ENCODE data around the gene CENPF. TPM values are rescaled to one million over a fixed set of nuclear protein-coding genes. Genes with fewer than 3 reads are reported as not detected.
"Not testable (repeated sequence)": the region's sequence is repeated elsewhere in the genome, so short reads cannot be mapped to it uniquely, and the experiment has no call there.

CENPF gene
- total RNA-seq, 4 donors from 2014 or later, result 13.8 to 26.3 (median 18.8) TPM

GRCh38 chr1:214662223-214662785 lies 59.3 kb downstream of the CENPF start:
- Histone ChIP-seq H3K4me3 (no peak overlapping the region), H3K4me1 (no peaks in the 10 kb centered on the region), H3K36me3 (peaks cover 0 to 35% (median 0%) of the 10 kb centered on the region in 3 donors), H3K9me3 (no peaks in the 10 kb centered on the region), H3K27me3 (no peaks in the 10 kb centered on the region), H3K27ac (no peak overlapping the region)
- 85 to 88% methylated on average over 3 of the region's 3 CpGs for WGBS, 2 donors
- DNase-seq, result no peak
- intact Hi-C loops (cut with DNase I), result no loop called here
- no peak for TF ChIP-seq CTCF (IDR thresholded peaks at IDR 0.05)
- TF ChIP-seq POLR2A (IDR thresholded peaks at IDR 0.05), result no peak

- peaks cover 0 to 24% (median 0%) of the 10 kb centered on the region in 3 donors for H3K36me3 ChIP-seq
- no peaks in the 10 kb centered on the region for H3K4me1 ChIP-seq
- WGBS, 2 donors, result 86 to 96% methylated on average over 8 of the region's 8 CpGs
- H3K27ac ChIP-seq, result no peak overlapping the region
- DNase-seq, result no peak
- TF ChIP-seq CTCF (IDR thresholded peaks at IDR 0.05) (no peak), POLR2A (IDR thresholded peaks at IDR 0.05) (no peak)
- H3K4me3 ChIP-seq, result no peak overlapping the region
- intact Hi-C loops (cut with DNase I), result no loop called here
- no peaks in the 10 kb centered on the region for H3K27me3 ChIP-seq
- no peaks in the 10 kb centered on the region for H3K9me3 ChIP-seq
Measured at GRCh38 chr1:214664651-214665433, 61.8 kb downstream of the CENPF start.

- Histone ChIP-seq H3K27ac (no peak overlapping the region), H3K36me3 (peaks cover 0 to 24% (median 0%) of the 10 kb centered on the region in 3 donors), H3K9me3 (no peaks in the 10 kb centered on the region), H3K4me1 (no peaks in the 10 kb centered on the region), H3K27me3 (no peaks in the 10 kb centered on the region), H3K4me3 (no peak overlapping the region)
- TF ChIP-seq CTCF (IDR thresholded peaks at IDR 0.05), result no peak
- TF ChIP-seq POLR2A (IDR thresholded peaks at IDR 0.05), result no peak
- 83 to 84% methylated on average over 4 of the region's 4 CpGs for WGBS, 2 donors
- intact Hi-C loops (cut with DNase I), result no loop called here
- no peak for DNase-seq
Measured at GRCh38 chr1:214665606-214666110, 62.7 kb downstream of the CENPF start.

- TF ChIP-seq POLR2A (IDR thresholded peaks at IDR 0.05), result no peak
- no peak for TF ChIP-seq CTCF (IDR thresholded peaks at IDR 0.05)
- no peaks in the 10 kb centered on the region for H3K9me3 ChIP-seq
- no peaks in the 10 kb centered on the region for H3K27me3 ChIP-seq
- intact Hi-C loops (cut with DNase I), result no loop called here
- WGBS, 2 donors, result 84 to 91% methylated on average over 2 of the region's 2 CpGs
- H3K4me3 ChIP-seq, result no peak overlapping the region
- H3K27ac ChIP-seq, result no peak overlapping the region
- no peak for DNase-seq
- H3K36me3 ChIP-seq, result peaks cover 0 to 24% (median 0%) of the 10 kb centered on the region in 3 donors
- no peaks in the 10 kb centered on the region for H3K4me1 ChIP-seq
Measured at GRCh38 chr1:214666674-214667073, 63.7 kb downstream of the CENPF start.

GRCh38 chr1:214670098-214670497 lies 67.1 kb downstream of the CENPF start:
- Histone ChIP-seq H3K4me1 (no peaks in the 10 kb centered on the region), H3K9me3 (no peaks in the 10 kb centered on the region), H3K27ac (no peak overlapping the region), H3K36me3 (peaks cover 0 to 3% (median 0%) of the 10 kb centered on the region in 3 donors), H3K4me3 (no peak overlapping the region), H3K27me3 (no peaks in the 10 kb centered on the region)
- no peak for TF ChIP-seq POLR2A (IDR thresholded peaks at IDR 0.05)
- TF ChIP-seq CTCF (IDR thresholded peaks at IDR 0.05), result no peak
- 60 to 62% methylated on average over 1 to 2 of the region's 2 CpGs for WGBS, 2 donors
- intact Hi-C loops (cut with DNase I), result no loop called here
- no peak for DNase-seq

- not testable (repeated sequence) for DNase-seq
Measured at GRCh38 chr1:214673029-214673428, 70.0 kb downstream of the CENPF start.

More at GRCh38 chr1:214673029-214673428, 70.0 kb downstream of the CENPF start:
- H3K36me3 ChIP-seq; H3K27ac ChIP-seq; H3K27me3 ChIP-seq; H3K9me3 ChIP-seq; H3K4me1 ChIP-seq; intact Hi-C loops (cut with DNase I); H3K4me3 ChIP-seq: not testable (repeated sequence)
- 100% methylated on average over 4 of the region's 29 CpGs; no CpG with 5 or more reads in 1 of the 2 donors for WGBS, 2 donors

Measured in esophagus squamous epithelium (tissue), 5 donors.